ENCODE measurements around the gene COX7A1.

- no peak for TF ChIP-seq CTCF (IDR thresholded peaks at IDR 0.05 in 2 of 3, conservative IDR thresholded peaks at IDR 0.05 in 1 of 3; ENCODE audit: control insufficient read depth in 2 of 3, extremely low read depth in 1 of 3, insufficient read depth in 1 of 3, low read depth in 3 of 3, low read length in 3 of 3)
- no peak for TF ChIP-seq NFIC (IDR thresholded peaks at IDR 0.05; ENCODE audit: low read depth, low read length)
- no peak for TF ChIP-seq SREBF2 (IDR thresholded peaks at IDR 0.05; ENCODE audit: low read length)
- TF ChIP-seq TCF7 (IDR thresholded peaks at IDR 0.05; ENCODE audit: borderline replicate concordance): no peak
- no peak for TF ChIP-seq CBFB (IDR thresholded peaks at IDR 0.05; ENCODE audit: low read depth)
- TF ChIP-seq JUND (IDR thresholded peaks at IDR 0.05; ENCODE audit: low read depth, low read length): no peak
- no peak for TF ChIP-seq YBX1 (IDR thresholded peaks at IDR 0.05)
- no peak for TF ChIP-seq RFX5 (IDR thresholded peaks at IDR 0.05; ENCODE audit: low read depth, low read length)
- no peak for TF ChIP-seq EP300 (IDR thresholded peaks at IDR 0.05; ENCODE audit: borderline replicate concordance in 1 of 2, control insufficient read depth in 1 of 2, low read depth in 2 of 2, low read length in 2 of 2)
Observed at GRCh38 chr19:36103842-36104552, 48.2 kb downstream of the COX7A1 start.

Measured in GM12878 (cell line).